Peyer's patch (tissue), 4 donors: ENCODE measurements around the gene UIMC1. TPM values are rescaled to one million over a fixed set of nuclear protein-coding genes. Genes with fewer than 3 reads are reported as not detected.

ENCODE experiments used
- DNase-seq, 3 donors: peaks; one replicate each; pipeline ENCODE4 v3.0.0-alpha.2; 2017 to 2019
- H3K27ac ChIP-seq, 4 donors: fragments of 200-600 bp; sonication (generic); one replicate each; pipeline ENCODE4 v1.5.1; 2016 to 2019
- H3K27me3 ChIP-seq, 2 donors: fragments of 200-600 bp; sonication (generic); one replicate each; pipeline ENCODE4 v1.5.1; 2019
- H3K36me3 ChIP-seq, 3 donors: fragments of 200-600 bp; sonication (generic); one replicate each; pipeline ENCODE4 v1.5.1; 2016 to 2019
- H3K4me1 ChIP-seq, 4 donors: fragments of 200-600 bp; sonication (generic); one replicate each; pipeline ENCODE4 v1.5.1; 2016 to 2019
- H3K4me3 ChIP-seq, 4 donors: fragments of 200-600 bp; sonication (generic); 1 replicate in 3 of 4; 2 replicates in 1 of 4; pipeline ENCODE4 v1.5.1; 2016 to 2019; ENCODE audit warnings: mild to moderate bottlenecking in 1 of 4
- H3K9me3 ChIP-seq, 4 donors: fragments of 200-600 bp; sonication (generic); one replicate each; pipeline ENCODE4 v1.5.1; 2016 to 2019; ENCODE audit warnings: mild to moderate bottlenecking in 1 of 4
- POLR2A ChIP-seq, 2 donors: fragments of 450-650 bp; IDR thresholded peaks; one replicate each; pipeline ENCODE4 v1.5.1; 2017; ENCODE audit warnings: antibody characterized with exemption in 2 of 2, mild to moderate bottlenecking in 2 of 2, moderate library complexity in 2 of 2
- total RNA-seq, 4 donors: library from RNA; depleted of rRNA; stranded (reverse); fragments of >200 nt; gene quantifications; one replicate each; pipeline ENCODE4 v1.1.0, GENCODE V29; 2016
- TF ChIP-seq, protein P1 (sequence below), 6 experiments: fragments of 450-650 bp in 4 of 6; fragments of 200-600 bp in 2 of 6; sonication (generic) in 1 of 6; IDR thresholded peaks; one replicate each; pipeline ENCODE4 v1.5.1; 2017 to 2019; ENCODE audit warnings: antibody characterized with exemption in 6 of 6, mild to moderate bottlenecking in 3 of 6, moderate library complexity in 1 of 6

UIMC1 gene
- total RNA-seq, 4 donors from 2014 or later, result 22.4 to 111 (median 41.3) TPM

GRCh38 chr5:176902911-176903664 lies 103.5 kb downstream of the UIMC1 start:
- Histone ChIP-seq H3K27me3 (no peaks in the 10 kb centered on the region), H3K4me3 (no peak overlapping the region), H3K36me3 (peaks cover 0 to 48% (median 0%) of the 10 kb centered on the region in 3 donors), H3K9me3 (no peaks in the 10 kb centered on the region), H3K27ac (no peak overlapping the region), H3K4me1 (no peaks in the 10 kb centered on the region)
- TF ChIP-seq POLR2A (IDR thresholded peaks at IDR 0.05), result no peak
- TF ChIP-seq, protein P1, sequence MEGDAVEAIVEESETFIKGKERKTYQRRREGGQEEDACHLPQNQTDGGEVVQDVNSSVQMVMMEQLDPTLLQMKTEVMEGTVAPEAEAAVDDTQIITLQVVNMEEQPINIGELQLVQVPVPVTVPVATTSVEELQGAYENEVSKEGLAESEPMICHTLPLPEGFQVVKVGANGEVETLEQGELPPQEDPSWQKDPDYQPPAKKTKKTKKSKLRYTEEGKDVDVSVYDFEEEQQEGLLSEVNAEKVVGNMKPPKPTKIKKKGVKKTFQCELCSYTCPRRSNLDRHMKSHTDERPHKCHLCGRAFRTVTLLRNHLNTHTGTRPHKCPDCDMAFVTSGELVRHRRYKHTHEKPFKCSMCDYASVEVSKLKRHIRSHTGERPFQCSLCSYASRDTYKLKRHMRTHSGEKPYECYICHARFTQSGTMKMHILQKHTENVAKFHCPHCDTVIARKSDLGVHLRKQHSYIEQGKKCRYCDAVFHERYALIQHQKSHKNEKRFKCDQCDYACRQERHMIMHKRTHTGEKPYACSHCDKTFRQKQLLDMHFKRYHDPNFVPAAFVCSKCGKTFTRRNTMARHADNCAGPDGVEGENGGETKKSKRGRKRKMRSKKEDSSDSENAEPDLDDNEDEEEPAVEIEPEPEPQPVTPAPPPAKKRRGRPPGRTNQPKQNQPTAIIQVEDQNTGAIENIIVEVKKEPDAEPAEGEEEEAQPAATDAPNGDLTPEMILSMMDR (IDR thresholded peaks at IDR 0.05), result no peak
- no peak for DNase-seq

- Histone ChIP-seq H3K4me3 (no peak overlapping the region), H3K4me1 (no peaks in the 10 kb centered on the region), H3K27me3 (no peaks in the 10 kb centered on the region), H3K9me3 (no peaks in the 10 kb centered on the region), H3K27ac (no peak overlapping the region), H3K36me3 (peaks cover 0 to 40% (median 0%) of the 10 kb centered on the region in 3 donors)
- TF ChIP-seq, protein P1 (IDR thresholded peaks at IDR 0.05), result no peak
- TF ChIP-seq POLR2A (IDR thresholded peaks at IDR 0.05), result no peak
- DNase-seq, result no peak
Measured at GRCh38 chr5:176902102-176902814, 104.3 kb downstream of the UIMC1 start.

- no peaks in the 10 kb centered on the region for H3K9me3 ChIP-seq
- no peak overlapping the region for H3K27ac ChIP-seq
- peaks cover 0 to 33% (median 0%) of the 10 kb centered on the region in 3 donors for H3K36me3 ChIP-seq
- TF ChIP-seq, protein P1 (IDR thresholded peaks at IDR 0.05), result no peak
- no peak for TF ChIP-seq POLR2A (IDR thresholded peaks at IDR 0.05)
- no peaks in the 10 kb centered on the region for H3K27me3 ChIP-seq
- DNase-seq, result no peak
- H3K4me1 ChIP-seq, result no peaks in the 10 kb centered on the region
- H3K4me3 ChIP-seq, result no peak overlapping the region
Measured at GRCh38 chr5:176901260-176902101, 105.1 kb downstream of the UIMC1 start.

GRCh38 chr5:176900780-176901204 lies 105.8 kb downstream of the UIMC1 start:
- Histone ChIP-seq H3K27me3 (no peaks in the 10 kb centered on the region), H3K36me3 (peaks cover 0 to 26% (median 0%) of the 10 kb centered on the region in 3 donors), H3K4me3 (no peak overlapping the region), H3K27ac (no peak overlapping the region), H3K9me3 (no peaks in the 10 kb centered on the region), H3K4me1 (no peaks in the 10 kb centered on the region)
- no peak for TF ChIP-seq POLR2A (IDR thresholded peaks at IDR 0.05)
- TF ChIP-seq, protein P1 (IDR thresholded peaks at IDR 0.05), result no peak
- DNase-seq, result no peak

DNA sequence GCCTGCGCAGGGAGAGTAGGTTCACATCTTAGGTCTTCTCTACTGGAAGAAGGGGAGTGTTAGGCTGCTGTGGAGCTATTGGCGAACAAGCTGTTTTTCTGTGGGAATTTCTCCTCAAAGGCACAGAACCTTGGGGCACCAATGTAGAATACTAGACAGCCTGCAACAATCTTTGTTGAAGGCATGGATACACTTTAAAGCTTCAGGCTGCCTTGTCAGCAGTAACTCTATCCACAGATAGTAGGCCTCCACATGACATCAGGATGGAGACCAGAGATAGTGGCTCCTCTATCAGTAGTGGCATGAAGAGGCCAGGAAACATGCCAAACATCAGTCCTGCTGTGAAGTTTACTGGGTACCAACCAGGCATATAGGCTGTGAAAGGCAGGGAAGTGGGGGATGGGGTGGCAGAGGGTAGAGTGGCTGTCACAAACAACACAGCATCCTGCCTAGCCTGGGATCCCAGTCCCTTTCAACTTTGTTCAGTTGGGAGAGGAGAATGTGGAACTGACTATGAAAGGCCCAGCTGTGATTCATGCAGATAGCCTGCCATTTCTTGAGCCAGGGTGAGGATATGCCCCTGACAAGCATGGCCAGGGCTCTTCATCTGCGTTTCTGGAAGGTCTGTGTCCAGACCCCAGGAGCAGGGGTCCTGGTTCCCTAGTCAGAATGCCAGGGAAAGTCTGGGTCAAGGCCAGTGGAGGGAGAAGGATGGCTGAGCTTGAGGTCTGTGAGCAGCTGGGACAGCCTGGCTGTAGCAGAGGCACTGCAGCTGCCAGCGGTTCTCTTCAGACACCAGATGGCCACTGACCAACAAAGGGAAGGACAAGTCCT lies 106.4 kb downstream of the UIMC1 start:
- TF ChIP-seq, protein P1 (IDR thresholded peaks at IDR 0.05), result no peak
- no peak for TF ChIP-seq POLR2A (IDR thresholded peaks at IDR 0.05)
- Histone ChIP-seq H3K27ac (no peak overlapping the region), H3K36me3 (peaks cover 0 to 19% (median 0%) of the 10 kb centered on the region in 3 donors), H3K9me3 (no peaks in the 10 kb centered on the region), H3K4me3 (no peak overlapping the region), H3K27me3 (no peaks in the 10 kb centered on the region), H3K4me1 (no peaks in the 10 kb centered on the region)
- no peak for DNase-seq
